Stimulated activated CD8-positive, alpha-beta memory T cell treated with anti-CD3 and anti-CD28 coated beads, Interleukin-15, amount 100 ng/mL, for 24 hours (primary cell): Measurements from ENCODE around the gene TTC29.
"Not testable (repeated sequence)": the region's sequence is repeated elsewhere in the genome, so short reads cannot be mapped to it uniquely, and the experiment has no call there.

Experiments
- DNase-seq: peaks from one replicate; pipeline ENCODE4 v3.0.0-alpha.2; 2020; ENCODE audit warnings: low read depth

Gene TTC29

GRCh38 chr4:146674829-146675570 is 270.7 kb downstream of the TTC29 start:
- DNase-seq = no peak

GRCh38 chr4:146663968-146664311 is 281.7 kb downstream of the TTC29 start:
- DNase-seq = not testable (repeated sequence)

GRCh38 chr4:146661367-146661766 is 284.3 kb downstream of the TTC29 start:
- DNase-seq = no peak
